ENCODE results near the gene PDAP1. TPM values are rescaled to one million over a fixed set of nuclear protein-coding genes. Genes with fewer than 3 reads are reported as not detected.
"Not testable (repeated sequence)": the region's sequence is repeated elsewhere in the genome, so short reads cannot be mapped to it uniquely, and the experiment has no call there.

PDAP1 gene
- total and polyA plus RNA-seq, 5 donors, result 85.9 to 167 (median 90.7) TPM

GRCh38 chr7:99359465-99360154, 48.8 kb downstream of the PDAP1 start:
- Histone ChIP-seq H3K27me3 (ENCODE audit: control insufficient read depth, insufficient read depth) (no peaks in the 10 kb centered on the region), H3K4me3 (ENCODE audit: low read length) (no peak overlapping the region), H3K27ac (ENCODE audit: low read length) (no peak overlapping the region), H3K4me1 (ENCODE audit: control insufficient read depth, insufficient read depth, low read length) (no peaks in the 10 kb centered on the region), H3K9me3 (ENCODE audit: control insufficient read depth, low read length) (no peaks in the 10 kb centered on the region)
- DNase-seq (no peak), ATAC-seq (peak in 1 of 2 donors; percentile 18)
- intact Hi-C loops (cut with DNase I), result no loop called here
- WGBS, result 88% methylated on average over 22 of the region's 22 CpGs

DNA sequence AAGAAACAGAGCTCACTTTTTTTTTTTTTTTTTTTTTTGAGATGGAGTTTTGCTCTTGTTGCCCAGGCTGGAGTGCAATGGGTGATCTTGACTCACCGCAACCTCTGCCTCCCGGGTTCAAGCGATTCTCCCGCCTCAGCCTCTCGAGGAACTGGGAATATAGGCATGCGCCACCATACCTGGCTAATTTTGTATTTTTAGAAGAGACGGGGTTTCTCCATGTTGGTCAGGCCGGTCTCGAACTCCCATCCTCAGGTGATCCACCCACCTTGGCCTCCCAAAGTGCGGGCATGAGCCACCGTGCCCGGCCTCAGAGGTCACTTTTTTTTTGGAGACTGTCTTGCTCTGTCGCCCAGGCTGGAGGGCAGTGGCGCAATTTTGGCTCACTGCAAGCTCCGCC, 49.9 kb downstream of the PDAP1 start:
- WGBS, result 92% methylated on average over 15 of the region's 15 CpGs
- DNase-seq; H3K4me3 ChIP-seq (ENCODE audit: low read length); H3K27ac ChIP-seq (ENCODE audit: low read length); intact Hi-C loops (cut with DNase I); H3K9me3 ChIP-seq (ENCODE audit: control insufficient read depth, low read length); H3K4me1 ChIP-seq (ENCODE audit: control insufficient read depth, insufficient read depth, low read length); H3K27me3 ChIP-seq (ENCODE audit: control insufficient read depth, insufficient read depth); ATAC-seq: not testable (repeated sequence)

DNA sequence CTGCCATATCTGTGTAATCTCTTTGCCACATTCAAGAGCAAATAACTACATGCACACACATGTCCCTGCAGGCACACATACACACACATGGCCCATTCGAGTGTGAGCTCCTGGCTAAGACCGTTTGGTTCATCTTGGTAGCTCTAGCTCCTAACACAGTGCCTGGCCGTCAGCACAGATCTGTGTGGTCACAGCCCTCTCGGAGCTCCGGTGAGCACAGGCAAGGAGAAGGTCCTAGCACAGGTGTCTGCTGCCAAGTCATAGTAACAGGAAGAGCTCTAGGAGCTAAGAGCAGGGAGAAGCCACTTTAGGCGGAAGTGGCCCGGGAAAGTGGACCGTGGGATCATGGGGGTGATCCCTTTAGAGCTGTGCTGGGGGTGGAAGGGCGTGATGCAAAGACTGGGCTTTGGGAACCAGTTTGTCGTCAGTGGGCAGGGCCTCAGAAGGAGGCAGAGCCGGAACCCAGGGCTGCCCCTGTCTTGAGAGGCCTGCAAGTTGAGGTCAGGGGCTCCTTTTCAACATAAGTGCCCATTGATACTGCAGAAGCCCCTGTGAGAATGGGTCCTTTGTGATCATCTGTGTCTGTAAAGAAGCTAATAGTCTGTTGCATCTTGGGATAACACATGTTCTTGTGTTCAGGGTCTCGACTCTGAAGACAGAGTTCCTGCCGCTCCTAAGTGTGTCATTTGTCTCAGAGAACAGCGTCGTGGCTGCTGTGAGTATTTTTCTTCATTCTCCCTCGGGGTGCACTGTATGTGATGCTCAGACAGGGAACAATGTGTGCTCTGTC, 50.5 kb downstream of the PDAP1 start:
- Histone ChIP-seq H3K4me3 (ENCODE audit: low read length) (no peak overlapping the region), H3K27me3 (ENCODE audit: control insufficient read depth, insufficient read depth) (no peaks in the 10 kb centered on the region), H3K4me1 (ENCODE audit: control insufficient read depth, insufficient read depth, low read length) (no peaks in the 10 kb centered on the region), H3K9me3 (ENCODE audit: control insufficient read depth, low read length) (no peaks in the 10 kb centered on the region), H3K27ac (ENCODE audit: low read length) (peak overlapping the region; percentile 26)
- no peak for DNase-seq
- peak; percentile 36 to 53 for ATAC-seq
- 88% methylated on average over 16 of the region's 16 CpGs for WGBS
- intact Hi-C loops (cut with DNase I), result no loop called here

DNA sequence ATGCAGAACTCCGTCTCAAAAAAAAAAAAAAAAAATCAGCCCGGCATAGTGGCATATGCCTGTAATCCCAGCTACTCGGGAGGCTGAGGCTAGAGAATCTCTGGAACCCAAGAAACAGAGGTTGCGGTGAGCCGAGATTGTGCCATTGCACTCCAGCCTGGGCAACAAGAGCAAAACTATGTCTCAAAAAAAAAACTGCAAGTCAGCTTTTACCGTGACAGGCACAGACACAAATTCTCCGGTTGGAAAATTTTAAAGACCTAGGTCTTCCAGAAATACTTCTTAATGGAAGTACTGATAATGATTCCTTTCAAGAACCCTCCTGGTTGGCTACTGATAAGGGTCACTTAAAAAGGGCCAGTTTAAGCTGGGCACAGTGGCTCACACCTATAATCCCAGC, 53.3 kb downstream of the PDAP1 start:
- Histone ChIP-seq H3K9me3 (ENCODE audit: control insufficient read depth, low read length) (no peaks in the 10 kb centered on the region), H3K27me3 (ENCODE audit: control insufficient read depth, insufficient read depth) (no peaks in the 10 kb centered on the region), H3K27ac (ENCODE audit: low read length) (no peak overlapping the region), H3K4me3 (ENCODE audit: low read length) (no peak overlapping the region), H3K4me1 (ENCODE audit: control insufficient read depth, insufficient read depth, low read length) (no peaks in the 10 kb centered on the region)
- DNase-seq, result no peak
- no peak for ATAC-seq
- intact Hi-C loops (cut with DNase I), result no loop called here
- WGBS, result 91% methylated on average over 7 of the region's 7 CpGs

- no peak for ATAC-seq
- H3K4me3 ChIP-seq (ENCODE audit: low read length), result no peak overlapping the region
Measured at GRCh38 chr7:99352247-99352646, 56.1 kb downstream of the PDAP1 start.

GRCh38 chr7:99350641-99351040, 57.8 kb downstream of the PDAP1 start:
- not testable (repeated sequence) for H3K27me3 ChIP-seq (ENCODE audit: control insufficient read depth, insufficient read depth); H3K4me3 ChIP-seq (ENCODE audit: low read length)

More at GRCh38 chr7:99352247-99352646, 56.1 kb downstream of the PDAP1 start:
- intact Hi-C loops (cut with DNase I), result no loop called here
- no peaks in the 10 kb centered on the region for H3K9me3 ChIP-seq (ENCODE audit: control insufficient read depth, low read length)
- H3K27ac ChIP-seq (ENCODE audit: low read length), result no peak overlapping the region
- no peaks in the 10 kb centered on the region for H3K27me3 ChIP-seq (ENCODE audit: control insufficient read depth, insufficient read depth)
- WGBS, result 96% methylated on average over 5 of the region's 5 CpGs
- DNase-seq, result no peak
- no peaks in the 10 kb centered on the region for H3K4me1 ChIP-seq (ENCODE audit: control insufficient read depth, insufficient read depth, low read length)

More at GRCh38 chr7:99350641-99351040, 57.8 kb downstream of the PDAP1 start:
- DNase-seq; H3K9me3 ChIP-seq (ENCODE audit: control insufficient read depth, low read length); H3K27ac ChIP-seq (ENCODE audit: low read length); H3K4me1 ChIP-seq (ENCODE audit: control insufficient read depth, insufficient read depth, low read length); intact Hi-C loops (cut with DNase I); ATAC-seq: not testable (repeated sequence)
- 97% methylated on average over 3 of the region's 3 CpGs for WGBS

Other genes starting within 250 kb of the PDAP1 start
- not detected for gene KPNA7, start 200.5 kb downstream of the PDAP1 start, total RNA-seq
- not detected for gene KPNA7, start 200.5 kb downstream of the PDAP1 start, polyA plus RNA-seq
- gene MYH16, start 135.8 kb downstream of the PDAP1 start, total RNA-seq, result not detected
- not detected for gene MYH16, start 135.8 kb downstream of the PDAP1 start, polyA plus RNA-seq
- gene ARPC1A, start 82.7 kb downstream of the PDAP1 start, total RNA-seq, result 100 to 1,000 TPM; 106 to 126 (median 121) TPM
- 148 TPM for gene ARPC1A, start 82.7 kb downstream of the PDAP1 start, polyA plus RNA-seq
- 10 to 100 TPM; 35.5 to 65.1 (median 56.6) TPM for gene ARPC1B, start 33.9 kb downstream of the PDAP1 start, total RNA-seq
- gene ARPC1B, start 33.9 kb downstream of the PDAP1 start, polyA plus RNA-seq, result 52.9 TPM
- gene BUD31, start 372 bp upstream of the PDAP1 start, total RNA-seq, result 10 to 100 TPM; 37.8 to 53.6 (median 44.0) TPM
- gene BUD31, start 372 bp upstream of the PDAP1 start, polyA plus RNA-seq, result 65.1 TPM
- gene PTCD1, start 30.2 kb upstream of the PDAP1 start, total RNA-seq, result 1 to 10 TPM; 3.1 to 4.4 (median 3.2) TPM
- 3.0 TPM for gene PTCD1, start 30.2 kb upstream of the PDAP1 start, polyA plus RNA-seq
- gene CPSF4, start 30.3 kb upstream of the PDAP1 start, total RNA-seq, result 10 to 100 TPM; 17.3 to 21.9 (median 18.8) TPM
- 16.2 TPM for gene CPSF4, start 30.3 kb upstream of the PDAP1 start, polyA plus RNA-seq
- 100 to 1,000 TPM; 525 to 746 (median 627) TPM for gene ATP5MF, start 57.6 kb upstream of the PDAP1 start, total RNA-seq
- gene ATP5MF, start 57.6 kb upstream of the PDAP1 start, polyA plus RNA-seq, result 3,968 TPM
- gene ZNF789, start 64.3 kb upstream of the PDAP1 start, total RNA-seq, result 1 to 10 TPM; 3.5 to 6.4 (median 3.8) TPM
- gene ZNF789, start 64.3 kb upstream of the PDAP1 start, polyA plus RNA-seq, result 2.9 TPM
- gene ZNF394, start 91.7 kb upstream of the PDAP1 start, total RNA-seq, result 10 to 100 TPM; 17.1 to 20.5 (median 19.7) TPM
- gene ZNF394, start 91.7 kb upstream of the PDAP1 start, polyA plus RNA-seq, result 16.7 TPM
- 1 to 10 TPM; 6.1 to 7.1 (median 6.3) TPM for gene ZKSCAN5, start 96.1 kb upstream of the PDAP1 start, total RNA-seq
- gene ZKSCAN5, start 96.1 kb upstream of the PDAP1 start, polyA plus RNA-seq, result 3.0 TPM
- 1 to 10 TPM; 4.7 to 6.1 (median 5.5) TPM for gene FAM200A, start 143.5 kb upstream of the PDAP1 start, total RNA-seq
- 6.7 TPM for gene FAM200A, start 143.5 kb upstream of the PDAP1 start, polyA plus RNA-seq
- 10 to 100 TPM; 37.8 to 45.5 (median 39.8) TPM for gene ZNF655, start 150.0 kb upstream of the PDAP1 start, total RNA-seq
- gene ZNF655, start 150.0 kb upstream of the PDAP1 start, polyA plus RNA-seq, result 31.5 TPM
- under 1 TPM; 0.21 to 0.40 (median 0.37) TPM for gene TMEM225B, start 189.7 kb upstream of the PDAP1 start, total RNA-seq
- 0.41 TPM for gene TMEM225B, start 189.7 kb upstream of the PDAP1 start, polyA plus RNA-seq
- 1 to 10 TPM; 8.1 to 9.6 (median 8.6) TPM for gene ZSCAN25, start 208.3 kb upstream of the PDAP1 start, total RNA-seq
- gene ZSCAN25, start 208.3 kb upstream of the PDAP1 start, polyA plus RNA-seq, result 3.8 TPM